Measurements from ENCODE around the gene NLGN1. TPM values are rescaled to one million over a fixed set of nuclear protein-coding genes. Genes with fewer than 3 reads are reported as not detected.
A peak's percentile ranks its signal among the peaks of the same experiment; 100 is the strongest.

Gene NLGN1
- total RNA-seq, 4 donors from 2014 or later, result 12.9 to 20.9 (median 18.0) TPM

GRCh38 chr3:173501931-173502489, 104.5 kb downstream of the NLGN1 start:
- 15% methylated on average over 1 of the region's 1 CpG for WGBS
- intact Hi-C loops (cut with DNase I), result no loop called here
- Histone ChIP-seq H3K27me3 (no peaks in the 10 kb centered on the region), H3K4me1 (peaks cover 0 to 12% (median 0%) of the 10 kb centered on the region in 4 donors), H3K36me3 (no peaks in the 10 kb centered on the region), H3K27ac (replicated peaks in 1 of 4) (no peak overlapping the region), H3K4me3 (no peak overlapping the region), H3K9me3 (no peaks in the 10 kb centered on the region)
- TF ChIP-seq POLR2AphosphoS5 (IDR thresholded peaks at IDR 0.05), result no peak
- no peak for TF ChIP-seq EP300 (IDR thresholded peaks at IDR 0.05)
- TF ChIP-seq POLR2A (IDR thresholded peaks at IDR 0.05; ENCODE audit: low read depth), result no peak
- TF ChIP-seq CTCF (IDR thresholded peaks at IDR 0.05), result no peak
- DNase-seq (ENCODE audit: extremely low spot score), result no peak

GRCh38 chr3:173502983-173503568, 105.5 kb downstream of the NLGN1 start:
- Histone ChIP-seq H3K9me3 (no peaks in the 10 kb centered on the region), H3K4me3 (no peak overlapping the region), H3K27ac (replicated peaks in 1 of 4) (no peak overlapping the region), H3K27me3 (no peaks in the 10 kb centered on the region), H3K4me1 (peaks cover 0 to 12% (median 0%) of the 10 kb centered on the region in 4 donors), H3K36me3 (no peaks in the 10 kb centered on the region)
- TF ChIP-seq POLR2A (IDR thresholded peaks at IDR 0.05; ENCODE audit: low read depth), result no peak
- 27% methylated on average over 4 of the region's 4 CpGs for WGBS
- no peak for DNase-seq (ENCODE audit: extremely low spot score)
- intact Hi-C loops (cut with DNase I), result no loop called here

GRCh38 chr3:173510565-173510964, 113.0 kb downstream of the NLGN1 start:
- Histone ChIP-seq H3K4me1 (peaks cover 0 to 5% (median 0%) of the 10 kb centered on the region in 4 donors), H3K27ac (replicated peaks in 1 of 4) (no peak overlapping the region), H3K9me3 (no peaks in the 10 kb centered on the region), H3K27me3 (no peaks in the 10 kb centered on the region), H3K36me3 (no peaks in the 10 kb centered on the region), H3K4me3 (no peak overlapping the region)
- intact Hi-C loops (cut with DNase I), result no loop called here
- DNase-seq (ENCODE audit: extremely low spot score), result no peak
- 65% methylated on average over 4 of the region's 4 CpGs for WGBS
- TF ChIP-seq CTCF (IDR thresholded peaks at IDR 0.05), result no peak
- no peak for TF ChIP-seq POLR2A (IDR thresholded peaks at IDR 0.05; ENCODE audit: low read depth)
- TF ChIP-seq EP300 (IDR thresholded peaks at IDR 0.05), result no peak
- no peak for TF ChIP-seq POLR2AphosphoS5 (IDR thresholded peaks at IDR 0.05)

- intact Hi-C loops (cut with DNase I), result no loop called here
- H3K36me3 ChIP-seq, result no peaks in the 10 kb centered on the region
- no peak for DNase-seq (ENCODE audit: extremely low spot score)
- H3K9me3 ChIP-seq, result no peaks in the 10 kb centered on the region
- no peaks in the 10 kb centered on the region for H3K27me3 ChIP-seq
- peaks cover 0 to 5% (median 0%) of the 10 kb centered on the region in 4 donors for H3K4me1 ChIP-seq
- WGBS, result 58% methylated on average over 1 of the region's 1 CpG
- H3K27ac ChIP-seq (replicated peaks in 1 of 4), result no peak overlapping the region
- no peak for TF ChIP-seq POLR2A (IDR thresholded peaks at IDR 0.05; ENCODE audit: low read depth)
- TF ChIP-seq EP300 (IDR thresholded peaks at IDR 0.05), result no peak
- no peak for TF ChIP-seq CTCF (IDR thresholded peaks at IDR 0.05)
- TF ChIP-seq POLR2AphosphoS5 (IDR thresholded peaks at IDR 0.05), result no peak
- H3K4me3 ChIP-seq, result no peak overlapping the region
Measured at GRCh38 chr3:173513123-173513522, 115.6 kb downstream of the NLGN1 start.

GRCh38 chr3:173529062-173529711, 131.6 kb downstream of the NLGN1 start:
- Histone ChIP-seq H3K4me3 (no peak overlapping the region), H3K27me3 (no peaks in the 10 kb centered on the region), H3K36me3 (no peaks in the 10 kb centered on the region), H3K9me3 (peaks cover 0 to 13% (median 11%) of the 10 kb centered on the region in 4 donors), H3K4me1 (no peaks in the 10 kb centered on the region), H3K27ac (replicated peaks in 1 of 4) (no peak overlapping the region)
- TF ChIP-seq EP300 (IDR thresholded peaks at IDR 0.05) (no peak), POLR2A (IDR thresholded peaks at IDR 0.05; ENCODE audit: low read depth) (no peak), CTCF (IDR thresholded peaks at IDR 0.05) (peak in 1 of 3 experiments; percentile 9)
- intact Hi-C loops (cut with DNase I), result no loop called here
- no peak for DNase-seq (ENCODE audit: extremely low spot score)
- 58% methylated on average over 8 of the region's 8 CpGs for WGBS
